WERI-Rb-1 (cell line): ENCODE data around the gene NDUFS8.

Experiments
- DNase-seq: peaks from one replicate; pipeline ENCODE4 v3.0.0-alpha.2; 2020
- H3K27ac ChIP-seq: fragments of 250-450 bp; sonication (Bioruptor Pico); 2 replicates; pipeline ENCODE4 v1.5.1; 2020; ENCODE audit warnings: mild to moderate bottlenecking, moderate library complexity
- H3K27me3 ChIP-seq: fragments of 250-450 bp; sonication (Bioruptor Pico); 2 replicates; pipeline ENCODE4 v1.5.1; 2021; ENCODE audit warnings: mild to moderate bottlenecking, low read depth, moderate library complexity; ENCODE audit not compliant: insufficient read depth, severe bottlenecking
- H3K36me3 ChIP-seq: fragments of 250-450 bp; sonication (Bioruptor Pico); 2 replicates; pipeline ENCODE4 v1.5.1; 2020; ENCODE audit warnings: mild to moderate bottlenecking, moderate library complexity
- H3K4me3 ChIP-seq: 2 replicates; pipeline ENCODE4 v1.5.1; 2011; ENCODE audit warnings: low read depth, mild to moderate bottlenecking, control low read depth, low read length
- H3K9me3 ChIP-seq: fragments of 250-450 bp; sonication (Bioruptor Pico); 2 replicates; pipeline ENCODE4 v1.5.1; 2021; ENCODE audit warnings: mild to moderate bottlenecking, moderate library complexity; ENCODE audit not compliant: severe bottlenecking
- TF ChIP-seq, protein P1 (sequence below): IDR thresholded peaks from 2 replicates; pipeline ENCODE4 v1.5.1; 2011; ENCODE audit warnings: low read depth, mild to moderate bottlenecking, control low read depth, inconsistent platforms, low read length

The NDUFS8 gene

GRCh38 chr11:68038718-68039525 lies 8.4 kb downstream of the NDUFS8 start, which contains the start of gene TCIRG1:
Gene TCIRG1 (plus strand): TSS chr11:68039025. CDS start chr11:68041272, 2,247 bp downstream.
- TF ChIP-seq, protein P1, sequence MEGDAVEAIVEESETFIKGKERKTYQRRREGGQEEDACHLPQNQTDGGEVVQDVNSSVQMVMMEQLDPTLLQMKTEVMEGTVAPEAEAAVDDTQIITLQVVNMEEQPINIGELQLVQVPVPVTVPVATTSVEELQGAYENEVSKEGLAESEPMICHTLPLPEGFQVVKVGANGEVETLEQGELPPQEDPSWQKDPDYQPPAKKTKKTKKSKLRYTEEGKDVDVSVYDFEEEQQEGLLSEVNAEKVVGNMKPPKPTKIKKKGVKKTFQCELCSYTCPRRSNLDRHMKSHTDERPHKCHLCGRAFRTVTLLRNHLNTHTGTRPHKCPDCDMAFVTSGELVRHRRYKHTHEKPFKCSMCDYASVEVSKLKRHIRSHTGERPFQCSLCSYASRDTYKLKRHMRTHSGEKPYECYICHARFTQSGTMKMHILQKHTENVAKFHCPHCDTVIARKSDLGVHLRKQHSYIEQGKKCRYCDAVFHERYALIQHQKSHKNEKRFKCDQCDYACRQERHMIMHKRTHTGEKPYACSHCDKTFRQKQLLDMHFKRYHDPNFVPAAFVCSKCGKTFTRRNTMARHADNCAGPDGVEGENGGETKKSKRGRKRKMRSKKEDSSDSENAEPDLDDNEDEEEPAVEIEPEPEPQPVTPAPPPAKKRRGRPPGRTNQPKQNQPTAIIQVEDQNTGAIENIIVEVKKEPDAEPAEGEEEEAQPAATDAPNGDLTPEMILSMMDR, result no peak
- no peak within 1 kb of the TSS for H3K4me3 ChIP-seq
- no peaks in the 10 kb centered on the region for H3K27me3 ChIP-seq
- peak within 1 kb of the TSS; percentile 79 for H3K27ac ChIP-seq
- H3K36me3 ChIP-seq, result peaks cover 5% of the 10 kb centered on the region
- no peak for DNase-seq
- H3K9me3 ChIP-seq, result no peaks in the 10 kb centered on the region

- Histone ChIP-seq H3K9me3 (no peaks in the 10 kb centered on the region), H3K36me3 (no peaks in the 10 kb centered on the region; the same call in 1 of the 2 replicates), H3K27ac (peak overlapping the region; percentile 79), H3K27me3 (no peaks in the 10 kb centered on the region), H3K4me3 (no peak overlapping the region)
- TF ChIP-seq, protein P1, result no peak
- DNase-seq, result no peak
Observed at GRCh38 chr11:68039526-68040086, 9.1 kb downstream of the NDUFS8 start.

- Histone ChIP-seq H3K27me3 (no peaks in the 10 kb centered on the region), H3K27ac (peak overlapping the region; percentile 79), H3K9me3 (no peaks in the 10 kb centered on the region), H3K4me3 (no peak overlapping the region), H3K36me3 (no peaks in the 10 kb centered on the region; the same call in 1 of the 2 replicates)
- TF ChIP-seq, protein P1, result no peak
- DNase-seq, result peak; percentile 75
Observed at GRCh38 chr11:68040101-68040956, 9.8 kb downstream of the NDUFS8 start.

DNA sequence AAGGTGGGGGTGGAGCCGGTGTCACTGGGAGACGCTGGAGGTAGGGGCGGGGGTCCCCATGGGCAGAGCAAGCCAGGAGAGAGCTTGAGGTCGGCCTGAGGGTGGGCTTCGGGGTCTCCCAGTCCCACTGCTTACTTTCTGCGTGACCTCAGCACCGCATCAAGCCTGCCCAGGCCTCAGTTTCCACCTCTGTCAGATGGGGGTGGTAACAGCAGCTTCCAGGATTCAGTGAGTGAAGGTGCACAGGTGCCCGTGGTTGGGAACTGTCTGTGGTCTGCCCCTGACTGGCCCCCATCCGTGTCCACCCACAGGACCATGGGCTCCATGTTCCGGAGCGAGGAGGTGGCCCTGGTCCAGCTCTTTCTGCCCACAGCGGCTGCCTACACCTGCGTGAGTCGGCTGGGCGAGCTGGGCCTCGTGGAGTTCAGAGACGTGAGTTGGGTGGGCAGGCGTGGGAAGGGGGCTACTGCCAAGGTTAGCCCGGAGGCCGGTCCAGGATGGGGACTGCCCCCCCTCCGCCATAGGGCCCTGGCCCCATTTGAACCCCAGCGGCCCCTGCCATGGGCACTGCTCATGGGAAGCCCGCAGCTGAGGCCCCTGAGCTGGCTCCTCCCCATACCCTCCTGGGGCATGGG lies 10.6 kb downstream of the NDUFS8 start:
- Histone ChIP-seq H3K27ac (peak overlapping the region; percentile 79), H3K9me3 (no peaks in the 10 kb centered on the region), H3K27me3 (no peaks in the 10 kb centered on the region), H3K36me3 (no peaks in the 10 kb centered on the region), H3K4me3 (no peak overlapping the region)
- no peak for DNase-seq
- TF ChIP-seq, protein P1, result no peak

- DNase-seq, result no peak
- H3K27ac ChIP-seq, result no peak overlapping the region; the same call in 1 of the 2 replicates
- TF ChIP-seq, protein P1, result no peak
- H3K36me3 ChIP-seq, result no peaks in the 10 kb centered on the region
- H3K9me3 ChIP-seq, result no peaks in the 10 kb centered on the region
- H3K4me3 ChIP-seq, result no peak overlapping the region
- H3K27me3 ChIP-seq, result no peaks in the 10 kb centered on the region
Observed at GRCh38 chr11:68041617-68042218, 11.2 kb downstream of the NDUFS8 start.
